Measurements from ENCODE around the gene DPYSL5. TPM values are rescaled to one million over a fixed set of nuclear protein-coding genes. Genes with fewer than 3 reads are reported as not detected.

Gene DPYSL5
- total and polyA plus RNA-seq, 2 of the 8 experiments (the other 6 are each of a cell fraction or from before 2014, with no cell fraction given): 11.9 to 16.4 TPM

DNA sequence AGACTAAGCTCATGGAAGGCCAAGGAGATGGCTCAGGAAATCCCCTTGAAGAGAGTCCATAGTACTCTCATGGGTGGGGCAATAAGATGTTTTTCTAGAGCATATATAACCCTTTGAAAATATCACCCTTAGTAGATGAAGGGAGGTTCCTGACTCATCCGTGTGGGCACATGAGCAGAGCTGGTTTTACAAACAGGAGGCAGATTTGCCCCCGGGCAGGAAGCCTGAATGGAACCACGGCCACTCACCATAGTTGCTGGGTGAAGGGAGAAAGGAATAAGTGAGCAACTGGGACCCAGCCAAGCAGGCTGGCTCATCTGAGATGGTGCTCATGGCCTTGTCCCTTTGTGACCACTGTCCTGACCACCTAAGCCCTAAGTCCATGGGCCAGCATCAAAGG, 93.6 kb downstream of the DPYSL5 start:
- CTCF ChIA-PET (ENCODE audit: partially characterized antibody): interaction anchor here (0.6 to 9.7 kb wide), 10 partner anchors 8 to 93 kb away, joined by 4 to 235 read pairs (median 32); partner anchors contain the start of gene DPYSL5
- Histone ChIP-seq H3K36me3 (ENCODE audit: control insufficient read depth in 2 of 4, insufficient read depth in 4 of 4, low read length in 3 of 4) (no peaks in the 10 kb centered on the region; a peak in 1 of 8 replicates), H3K4me2 (ENCODE audit: insufficient read depth in 1 of 2, low read depth in 2 of 2, low read length in 2 of 2) (no peak overlapping the region), H3K4ac (replicated peaks; ENCODE audit: insufficient read length, low read depth, low read length) (no peak overlapping the region), H3K27me3 (replicated peaks in 1 of 4; ENCODE audit: control insufficient read depth in 3 of 4, extremely low read depth in 1 of 4, insufficient read depth in 3 of 4, low read length in 3 of 4) (peaks cover 0 to 3% (median 0%) of the 10 kb centered on the region in 4 experiments; a peak in 1 of 7 replicates), H3K79me1 (ENCODE audit: low read depth, low read length) (no peaks in the 10 kb centered on the region), H3K18ac (ENCODE audit: extremely low read depth, low read length) (no peak overlapping the region), H3K9me3 (ENCODE audit: insufficient read depth in 2 of 2, low read depth in 1 of 2, low read length in 1 of 2) (no peaks in the 10 kb centered on the region), H3K23ac (ENCODE audit: insufficient read length) (no peak overlapping the region), H2BK5ac (ENCODE audit: low read depth, low read length) (no peak overlapping the region), H3K27ac (ENCODE audit: low read depth, low read length) (no peak overlapping the region), H3K79me2 (ENCODE audit: control insufficient read depth in 1 of 2, insufficient read depth in 2 of 2, low read length in 2 of 2) (no peaks in the 10 kb centered on the region), H4K8ac (ENCODE audit: extremely low read depth, insufficient read depth, low read length) (no peak overlapping the region), H3K4me3 (ENCODE audit: extremely low read depth in 1 of 4, insufficient read depth in 2 of 4, low read depth in 3 of 4, low read length in 4 of 4) (no peak overlapping the region), H4K20me1 (replicated peaks in 1 of 2; ENCODE audit: control insufficient read depth in 1 of 2, insufficient read depth in 2 of 2, low read length in 2 of 2) (peaks cover 0 to 2% of the 10 kb centered on the region in 2 experiments), H3K23me2 (ENCODE audit: low read depth, low read length) (peaks cover 4% of the 10 kb centered on the region), H2AFZ (ENCODE audit: low read length) (no peak overlapping the region), H2BK12ac (ENCODE audit: low read depth, low read length) (no peak overlapping the region), H4K5ac (ENCODE audit: insufficient read length, low read depth, low read length) (no peak overlapping the region), H2AK5ac (ENCODE audit: low read depth, low read length) (no peak overlapping the region), H3K14ac (ENCODE audit: insufficient read length) (no peak overlapping the region), H2BK15ac (ENCODE audit: low read length) (no peak overlapping the region), H4K91ac (replicated peaks; ENCODE audit: insufficient read length, low read length) (no peak overlapping the region), H2BK120ac (replicated peaks; ENCODE audit: low read depth, low read length) (no peak overlapping the region), H2BK20ac (ENCODE audit: low read length) (no peak overlapping the region), H3K4me1 (replicated peaks in 1 of 4; ENCODE audit: control insufficient read depth in 3 of 4, insufficient read depth in 4 of 4, low read length in 3 of 4) (peaks cover 2 to 17% (median 7%) of the 10 kb centered on the region in 4 experiments), H3K9ac (replicated peaks in 1 of 4; ENCODE audit: extremely low read depth in 1 of 4, low read depth in 3 of 4, low read length in 3 of 4) (no peak overlapping the region), H3K56ac (replicated peaks; ENCODE audit: insufficient read length, low read depth, low read length) (no peak overlapping the region)
- no peak for TF ChIP-seq NRF1 (IDR thresholded peaks at IDR 0.05; ENCODE audit: low read depth, low read length)
- WGBS, 2 experiments (ENCODE audit: extremely low coverage in 1 of 2, insufficient coverage in 1 of 2, insufficient read length in 1 of 2, insufficient replicate concordance in 2 of 2, low coverage in 1 of 2, low lambda C conversion rate in 2 of 2, missing lambda C conversion rate in 1 of 2): 84% methylated on average over 3 of the region's 3 CpGs; no CpG with 5 or more reads in 1 of the 2 experiments
- no peak for DNase-seq (ENCODE audit: low read depth in 1 of 2, low spot score in 2 of 2)
- POLR2A ChIA-PET (ENCODE audit: partially characterized antibody): interaction anchor here (2.0 kb wide), 1 partner anchor 95 kb away, joined by 5 read pairs; no protein-coding TSS in a partner anchor
- no peak for FAIRE-seq
